ENCODE data around the gene ZDHHC9.

ZDHHC9 gene

DNA sequence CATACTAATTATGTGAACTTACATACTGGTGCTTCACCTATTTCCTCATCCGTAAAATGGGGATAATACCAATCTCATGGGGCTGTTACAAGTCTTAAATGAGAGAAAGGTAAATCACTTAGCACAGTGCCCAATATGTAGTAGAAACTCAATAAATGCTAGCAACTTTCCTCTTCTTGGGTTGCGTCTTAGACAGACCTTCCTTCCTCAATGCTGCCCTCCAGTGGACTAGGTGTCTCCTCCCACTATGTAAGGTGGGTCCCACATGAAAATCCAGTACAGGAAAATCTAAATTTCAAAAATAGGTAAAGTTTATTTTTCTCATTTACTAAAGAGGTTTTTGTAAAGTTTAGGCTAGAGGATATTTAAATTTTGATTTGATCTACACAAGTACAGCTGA lies 20.6 kb downstream of the ZDHHC9 start:
- DNase-seq (ENCODE audit: low read depth, low spot score) = no peak

- no peak for DNase-seq (ENCODE audit: low read depth, low spot score)
These were observed 25.6 kb downstream of the ZDHHC9 start for GRCh38 chrX:129818123-129818522.

DNA sequence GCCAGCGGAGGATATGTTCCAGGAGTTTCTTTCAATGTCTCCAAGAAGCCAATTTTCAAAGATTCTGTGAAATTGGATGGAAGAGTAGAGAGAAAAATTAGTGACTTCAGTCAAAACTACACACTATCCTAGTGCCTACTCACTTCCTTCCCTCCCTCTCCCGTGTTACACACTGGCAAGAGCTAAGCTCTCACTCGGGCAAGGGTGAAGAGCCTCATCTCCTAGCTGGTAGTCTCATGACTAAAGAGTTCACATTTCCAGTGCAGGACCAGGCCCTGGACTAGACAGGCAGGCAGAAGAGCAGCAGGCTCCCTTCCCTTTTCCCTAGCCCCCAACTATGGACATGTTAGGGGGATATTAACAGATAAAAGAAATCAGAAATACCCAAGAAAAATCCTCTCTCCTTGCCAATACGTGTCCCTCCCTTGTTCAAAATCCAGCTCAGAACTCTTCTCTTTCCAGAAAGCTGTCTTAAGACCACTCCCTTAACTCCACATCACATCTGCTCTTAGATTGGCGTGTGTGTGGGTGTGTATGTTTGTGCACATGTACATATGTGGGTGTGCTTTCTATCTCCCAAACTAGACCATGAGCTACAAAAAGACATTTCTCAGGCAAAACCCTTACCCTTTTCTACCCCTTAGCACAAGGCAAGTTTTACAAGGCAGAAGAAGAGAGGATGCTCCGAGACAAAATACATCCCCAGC lies 29.9 kb downstream of the ZDHHC9 start:
- no peak for DNase-seq (ENCODE audit: low read depth, low spot score)

DNA sequence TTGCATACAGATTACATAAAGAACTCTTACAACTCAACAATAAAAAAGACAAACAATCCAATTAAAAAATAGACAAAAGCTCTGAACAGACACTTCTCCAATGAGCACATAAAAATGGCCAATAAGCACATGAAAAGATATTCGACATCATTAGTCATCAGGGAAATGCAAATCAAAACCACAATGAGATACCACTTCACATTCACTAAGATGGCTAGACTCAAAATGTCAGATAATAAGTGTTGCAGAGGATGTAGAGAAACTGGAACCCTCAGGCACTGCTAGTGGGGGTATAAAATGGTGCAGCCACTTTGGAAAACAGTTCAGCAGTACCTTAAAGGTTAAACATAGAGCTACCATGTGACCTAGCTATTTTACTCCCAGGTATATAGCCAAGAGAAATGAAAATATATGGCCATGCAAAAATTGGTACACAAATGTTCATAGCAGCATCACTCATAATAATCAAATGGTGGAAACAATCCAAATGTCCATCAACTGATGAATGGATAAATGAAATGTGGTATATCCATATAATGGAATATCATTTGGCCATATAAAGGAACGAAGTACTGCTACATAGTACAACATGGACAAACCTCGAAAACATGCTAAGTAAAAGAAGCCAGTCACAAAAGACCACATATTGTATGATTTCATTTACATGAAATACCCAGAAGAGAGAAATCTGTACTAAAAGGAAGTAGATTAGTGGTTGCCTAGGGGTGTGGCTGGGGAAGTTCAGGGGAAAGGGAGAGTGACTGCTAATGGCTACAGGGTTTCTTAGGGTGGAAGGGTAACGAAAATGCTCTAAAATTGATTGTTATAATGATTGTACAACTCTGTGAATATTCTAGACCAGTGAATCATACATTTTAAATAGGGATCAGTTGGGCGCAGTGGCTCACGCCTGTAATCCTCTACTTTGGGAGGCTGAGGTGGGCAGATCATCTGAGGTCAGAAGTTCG lies 34.6 kb downstream of the ZDHHC9 start:
- DNase-seq (ENCODE audit: low read depth, low spot score) = no peak

GRCh38 chrX:129808158-129808828 lies 35.4 kb downstream of the ZDHHC9 start:
- DNase-seq (ENCODE audit: low read depth, low spot score) = no peak

GRCh38 chrX:129804806-129805205 lies 38.9 kb downstream of the ZDHHC9 start:
- DNase-seq (ENCODE audit: low read depth, low spot score) = no peak

- DNase-seq (ENCODE audit: low read depth, low spot score) = no peak
These were observed 40.8 kb downstream of the ZDHHC9 start for GRCh38 chrX:129802863-129803262.

- DNase-seq (ENCODE audit: low read depth, low spot score) = no peak
These were observed 43.5 kb downstream of the ZDHHC9 start for GRCh38 chrX:129800186-129800585.

- no peak for DNase-seq (ENCODE audit: low read depth, low spot score)
These were observed 44.8 kb downstream of the ZDHHC9 start for GRCh38 chrX:129798888-129799287.

GRCh38 chrX:129798456-129798855 lies 45.2 kb downstream of the ZDHHC9 start:
- DNase-seq (ENCODE audit: low read depth, low spot score) = no peak

DNA sequence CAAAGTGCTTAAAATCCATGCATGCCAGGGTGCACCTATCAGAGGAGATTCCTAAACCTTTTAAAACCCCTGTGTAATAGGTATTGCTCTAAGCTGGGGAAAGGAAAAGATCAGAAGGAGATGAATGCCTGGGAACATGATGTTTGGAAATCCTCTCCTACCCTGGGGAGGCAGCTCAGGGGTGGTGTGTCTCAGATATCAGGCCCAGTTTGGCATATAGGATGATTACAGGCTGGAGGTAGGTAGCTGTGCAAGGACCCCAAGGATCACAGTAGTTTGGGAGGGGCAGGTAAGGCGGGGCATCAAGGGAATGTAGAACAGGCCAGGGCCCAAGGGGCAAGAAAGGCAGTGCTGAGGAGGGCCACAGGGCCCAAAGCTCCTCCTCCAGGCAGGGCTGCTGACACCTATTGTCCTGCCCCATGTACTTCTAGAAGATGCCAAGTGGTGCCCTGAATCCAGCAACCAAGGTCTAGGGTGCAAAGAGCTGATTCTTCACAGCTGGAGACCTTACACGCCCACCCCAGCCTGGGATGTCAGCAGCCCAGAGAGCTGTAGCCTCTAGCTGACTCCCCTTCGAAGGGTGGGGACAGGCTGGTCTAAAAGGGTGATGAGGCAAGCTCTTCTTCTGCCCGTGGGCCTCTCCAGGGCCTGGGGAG lies 46.3 kb downstream of the ZDHHC9 start:
- no peak for DNase-seq (ENCODE audit: low read depth, low spot score)

GRCh38 chrX:129795584-129795983 lies 48.1 kb downstream of the ZDHHC9 start:
- DNase-seq (ENCODE audit: low read depth, low spot score) = no peak

DNA sequence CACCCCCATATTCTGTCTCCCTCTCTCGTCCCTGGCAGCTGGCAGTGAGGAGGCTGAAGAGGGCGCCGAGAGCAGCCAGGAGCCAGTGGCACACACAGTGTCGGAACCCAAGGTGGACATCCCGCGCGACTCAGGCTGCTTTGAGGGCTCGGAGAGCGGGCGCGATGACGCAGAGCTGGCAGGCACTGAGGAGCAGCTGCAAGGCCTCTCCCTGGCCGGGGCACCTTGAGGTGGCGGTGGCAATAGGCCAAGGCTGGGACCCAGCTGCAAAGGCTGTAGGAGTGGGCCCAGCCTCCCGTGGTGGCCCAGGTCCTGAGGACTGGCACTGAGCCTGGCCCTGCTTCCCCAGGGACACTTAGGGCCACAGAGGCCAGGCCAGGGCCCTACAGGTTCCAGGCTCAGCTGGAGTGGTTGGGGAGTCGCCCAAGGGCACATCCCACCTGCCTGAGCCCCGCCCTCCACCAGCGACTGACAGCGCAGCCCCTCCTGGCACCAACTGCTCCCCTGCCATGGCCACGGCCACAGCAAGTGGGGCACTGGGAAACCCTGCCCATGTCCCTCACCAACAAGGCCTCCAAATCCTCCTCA lies 50.0 kb downstream of the ZDHHC9 start:
- no peak for DNase-seq (ENCODE audit: low read depth, low spot score)

- DNase-seq (ENCODE audit: low read depth, low spot score) = no peak
These were observed 50.9 kb downstream of the ZDHHC9 start for GRCh38 chrX:129792586-129793291.

- no peak for DNase-seq (ENCODE audit: low read depth, low spot score)
These were observed 51.6 kb downstream of the ZDHHC9 start for GRCh38 chrX:129791961-129792570.

DNA sequence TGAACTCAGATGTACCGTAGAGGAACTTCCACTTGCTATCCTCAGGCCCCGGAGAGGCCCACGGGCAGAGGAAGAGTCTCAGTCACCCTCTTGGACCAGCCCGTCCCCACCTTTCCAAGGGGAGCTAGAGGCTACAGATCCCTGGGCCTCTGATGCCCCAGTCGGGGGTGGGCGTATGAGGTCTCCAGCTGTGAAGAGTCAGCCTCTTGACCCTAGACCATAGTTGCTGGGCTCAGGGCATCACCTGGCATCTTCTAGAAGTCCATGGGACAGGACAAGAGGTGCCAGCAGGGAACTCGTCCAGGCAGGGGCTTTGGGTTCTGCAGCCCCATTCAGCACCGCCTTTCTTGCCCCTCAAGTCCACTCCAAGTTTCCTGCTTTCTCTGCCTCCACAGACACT lies 52.4 kb downstream of the ZDHHC9 start:
- no peak for DNase-seq (ENCODE audit: low read depth, low spot score)

DNA sequence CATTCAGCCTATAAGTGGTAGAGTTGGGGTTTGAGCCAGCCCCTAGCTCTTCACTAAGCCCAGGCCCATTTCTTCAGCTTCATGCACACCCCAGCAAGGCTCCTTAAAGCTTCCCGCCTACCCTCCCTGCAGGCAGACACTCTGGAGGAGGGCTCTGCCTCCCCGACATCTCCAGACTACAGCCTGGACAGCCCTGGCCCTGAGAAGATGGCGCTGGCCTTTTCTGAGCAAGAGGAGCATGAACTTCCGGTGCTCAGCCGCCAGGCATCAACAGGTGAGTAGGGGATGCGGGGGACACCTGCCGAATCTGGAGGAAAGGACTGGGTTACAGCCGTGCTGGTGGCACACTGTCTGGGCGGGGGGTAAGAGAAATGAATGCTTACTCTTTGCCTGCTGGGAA lies 52.9 kb downstream of the ZDHHC9 start:
- DNase-seq (ENCODE audit: low read depth, low spot score) = no peak

GRCh38 chrX:129790146-129790545 lies 53.5 kb downstream of the ZDHHC9 start:
- DNase-seq (ENCODE audit: low read depth, low spot score) = no peak

GRCh38 chrX:129788527-129788926 lies 55.2 kb downstream of the ZDHHC9 start:
- no peak for DNase-seq (ENCODE audit: low read depth, low spot score)

- no peak for DNase-seq (ENCODE audit: low read depth, low spot score)
These were observed 56.2 kb downstream of the ZDHHC9 start for GRCh38 chrX:129787336-129788055.

All from brain pericyte (primary cell).